GM13977 (cell line): ENCODE results near the gene MAGI2.

Source experiments
- DNase-seq: peaks from one replicate; pipeline ENCODE4 v3.0.0; 2012; ENCODE audit warnings: low spot score
- in situ Hi-C: fragments of 300-500 bp; cut with MboI; formaldehyde crosslinking; loops from one replicate; pipeline ENCODE4 v1.12.0; 2022; ENCODE audit warnings: low sequenced_read_pairs, low pct_unique_long_range_greater_than_20kb, mixed read lengths, inconsistent platforms; ENCODE audit not compliant: unreplicated experiment
- TF ChIP-seq, protein P1 (sequence below): IDR thresholded peaks from 2 replicates; pipeline ENCODE4 v1.5.1; 2012; ENCODE audit warnings: mild to moderate bottlenecking, control low read depth; ENCODE audit not compliant: insufficient read depth; ENCODE audit errors: extremely low read depth, missing control alignments

The MAGI2 gene

DNA sequence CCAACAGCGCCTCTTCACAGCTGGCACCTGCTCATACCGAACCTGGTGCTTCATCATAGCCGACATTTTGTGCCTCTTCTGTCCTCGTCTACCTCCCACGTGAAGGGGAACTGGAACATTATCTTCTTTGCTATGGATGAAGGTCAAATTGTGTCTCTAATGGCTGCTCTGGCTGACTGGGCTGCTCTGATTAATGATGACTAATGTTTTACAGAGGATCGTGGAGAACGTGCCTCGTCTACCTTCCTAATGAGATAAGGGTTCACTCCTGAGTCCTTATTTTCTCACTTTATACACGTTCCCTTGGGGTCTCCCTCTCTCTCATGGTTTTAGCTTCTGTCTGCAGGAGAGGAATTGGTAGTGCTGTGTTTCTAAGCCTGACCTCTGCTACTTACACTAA is 1234.6 kb downstream of the MAGI2 start:
- in situ Hi-C loops, result no loop called here
- DNase-seq, result no peak
- TF ChIP-seq, protein P1, sequence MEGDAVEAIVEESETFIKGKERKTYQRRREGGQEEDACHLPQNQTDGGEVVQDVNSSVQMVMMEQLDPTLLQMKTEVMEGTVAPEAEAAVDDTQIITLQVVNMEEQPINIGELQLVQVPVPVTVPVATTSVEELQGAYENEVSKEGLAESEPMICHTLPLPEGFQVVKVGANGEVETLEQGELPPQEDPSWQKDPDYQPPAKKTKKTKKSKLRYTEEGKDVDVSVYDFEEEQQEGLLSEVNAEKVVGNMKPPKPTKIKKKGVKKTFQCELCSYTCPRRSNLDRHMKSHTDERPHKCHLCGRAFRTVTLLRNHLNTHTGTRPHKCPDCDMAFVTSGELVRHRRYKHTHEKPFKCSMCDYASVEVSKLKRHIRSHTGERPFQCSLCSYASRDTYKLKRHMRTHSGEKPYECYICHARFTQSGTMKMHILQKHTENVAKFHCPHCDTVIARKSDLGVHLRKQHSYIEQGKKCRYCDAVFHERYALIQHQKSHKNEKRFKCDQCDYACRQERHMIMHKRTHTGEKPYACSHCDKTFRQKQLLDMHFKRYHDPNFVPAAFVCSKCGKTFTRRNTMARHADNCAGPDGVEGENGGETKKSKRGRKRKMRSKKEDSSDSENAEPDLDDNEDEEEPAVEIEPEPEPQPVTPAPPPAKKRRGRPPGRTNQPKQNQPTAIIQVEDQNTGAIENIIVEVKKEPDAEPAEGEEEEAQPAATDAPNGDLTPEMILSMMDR, result no peak

DNA sequence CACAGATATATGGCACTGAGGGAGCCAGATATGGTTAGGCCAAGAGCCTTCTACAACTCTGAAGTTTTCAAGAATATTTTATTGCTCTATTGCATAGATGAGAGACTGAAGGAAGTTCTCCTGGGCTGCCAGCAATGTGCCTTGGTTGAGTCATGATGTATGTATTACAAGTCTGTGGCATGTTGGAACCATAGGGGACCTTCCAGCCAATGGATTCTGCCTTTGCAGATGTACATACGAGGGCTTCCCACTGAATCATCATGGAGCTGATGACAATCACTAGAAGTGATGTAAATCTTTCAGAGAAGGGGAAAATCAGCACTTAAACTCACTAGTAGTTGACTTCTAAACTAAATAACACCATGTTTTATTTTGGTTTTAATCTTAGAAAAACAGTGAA is 1235.4 kb downstream of the MAGI2 start:
- no peak for DNase-seq
- TF ChIP-seq, protein P1, result no peak

DNA sequence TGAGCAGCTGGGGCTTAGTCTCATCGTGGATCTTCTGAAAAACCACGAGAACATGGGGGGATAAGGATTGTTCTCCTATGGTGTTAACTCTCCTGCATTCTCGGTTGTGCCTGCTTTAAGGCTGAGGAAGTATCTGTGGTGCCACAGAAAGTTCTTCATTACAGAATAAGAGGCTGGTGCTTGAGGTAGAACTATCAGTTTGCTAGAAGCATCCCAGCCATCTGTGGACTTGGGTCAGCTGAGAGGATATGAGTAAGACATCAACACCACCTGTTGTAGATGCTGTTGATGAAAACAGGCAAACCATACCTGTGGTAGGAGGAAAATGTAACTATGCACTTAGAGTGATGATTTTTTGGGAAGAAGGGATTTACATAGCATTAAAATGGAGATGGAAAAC is 1238.3 kb downstream of the MAGI2 start:
- TF ChIP-seq, protein P1, result no peak
- in situ Hi-C loops, result no loop called here

More for the DNA sequence above, 1235.4 kb downstream of the MAGI2 start:
- in situ Hi-C loops, result no loop called here

DNA sequence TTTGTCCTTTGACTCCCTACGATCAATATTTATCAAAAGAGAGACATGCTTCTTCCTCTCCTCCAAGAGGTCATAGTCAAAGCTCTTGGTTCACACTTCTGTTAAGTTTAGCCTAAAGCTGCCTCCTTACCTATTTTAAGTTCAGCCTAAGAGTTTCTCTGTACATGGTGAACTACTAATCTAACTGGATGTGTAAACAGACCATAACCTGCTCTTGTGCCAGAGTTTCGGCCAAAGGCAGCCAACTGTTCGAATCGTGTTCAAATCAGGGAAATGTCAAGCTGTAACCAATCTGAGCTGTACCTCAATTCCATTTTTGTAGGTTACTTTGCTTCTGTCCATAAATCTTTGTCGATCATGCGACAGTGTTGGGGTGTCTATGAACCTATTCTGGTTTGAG is 1240.1 kb downstream of the MAGI2 start:
- TF ChIP-seq, protein P1, result no peak
- in situ Hi-C loops, result no loop called here
- no peak for DNase-seq

More for the DNA sequence above, 1238.3 kb downstream of the MAGI2 start:
- DNase-seq, result no peak

DNA sequence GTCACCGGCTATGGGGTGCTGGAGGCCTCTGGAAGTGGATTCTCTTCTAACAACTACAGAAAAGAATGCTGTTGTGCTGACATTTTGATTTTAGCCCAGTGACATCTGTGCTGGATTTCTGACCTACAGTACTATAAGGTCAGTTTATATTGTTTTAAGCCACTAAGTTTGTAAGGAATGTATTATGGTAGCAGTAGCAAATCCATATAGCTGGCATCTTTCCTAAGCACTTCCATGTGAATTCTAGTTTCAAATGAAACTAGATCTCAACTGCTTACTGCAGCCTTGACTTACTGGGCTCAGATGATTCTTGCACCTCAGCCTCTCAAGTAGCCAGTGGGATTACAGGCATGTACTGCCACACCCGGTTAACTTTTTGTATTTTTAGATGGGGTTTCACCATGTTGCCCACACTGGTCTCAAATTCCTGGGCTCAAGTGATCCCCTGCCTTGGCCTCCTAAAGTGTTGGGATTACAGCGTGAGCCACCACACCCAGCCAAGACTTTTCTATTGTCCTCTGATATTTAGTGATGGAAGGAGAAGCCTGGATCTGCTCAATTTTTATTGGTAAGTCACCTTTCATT is 1240.9 kb downstream of the MAGI2 start:
- DNase-seq, result no peak
- TF ChIP-seq, protein P1, result no peak
- in situ Hi-C loops, result no loop called here

DNA sequence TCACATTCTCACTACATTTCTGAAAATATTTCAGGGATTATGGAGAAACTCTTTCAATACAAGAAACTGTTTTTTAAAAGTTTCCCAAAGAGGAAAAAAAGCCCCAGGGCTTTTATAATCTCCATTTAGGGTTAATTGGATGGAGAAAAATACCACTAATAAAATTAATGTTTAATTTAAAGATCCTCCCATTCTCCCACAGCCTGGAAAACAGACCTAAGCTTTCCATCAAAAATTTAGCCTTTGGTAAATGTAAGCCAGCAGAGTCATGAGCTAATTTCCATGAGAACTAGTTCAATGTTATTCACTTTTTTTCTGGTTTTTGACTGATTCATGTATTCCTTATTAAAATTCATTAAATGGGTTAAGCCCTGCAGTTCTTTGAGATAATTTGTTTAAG is 1246.2 kb downstream of the MAGI2 start:
- no peak for DNase-seq
- in situ Hi-C loops, result no loop called here
- TF ChIP-seq, protein P1, result no peak
